Spinal cord (tissue), 10 donors: ENCODE data around the gene PDIA3. TPM values are rescaled to one million over a fixed set of nuclear protein-coding genes. Genes with fewer than 3 reads are reported as not detected.
A peak's percentile ranks its signal among the peaks of the same experiment; 100 is the strongest.
"Not testable (repeated sequence)": the region's sequence is repeated elsewhere in the genome, so short reads cannot be mapped to it uniquely, and the experiment has no call there.

ENCODE experiments used
- DNase-seq, 6 donors: peaks; one replicate each; pipeline versions ENCODE4 v3.0.0 to v3.0.0-alpha.2; 2013 to 2015; ENCODE audit warnings: low spot score in 6 of 6, low read depth in 4 of 6
- H3K27ac ChIP-seq: one replicate; pipeline ENCODE4 v1.5.1; 2013; ENCODE audit warnings: low read depth, low read length, control low read depth
- H3K27me3 ChIP-seq: one replicate; pipeline ENCODE4 v1.6.1; 2013; ENCODE audit warnings: low read length; ENCODE audit not compliant: control insufficient read depth, insufficient read depth
- H3K36me3 ChIP-seq: one replicate; pipeline ENCODE4 v1.6.1; 2013; ENCODE audit warnings: low read length; ENCODE audit not compliant: control insufficient read depth, insufficient read depth
- H3K4me1 ChIP-seq: one replicate; pipeline ENCODE4 v1.6.1; 2013; ENCODE audit warnings: low read length; ENCODE audit not compliant: control insufficient read depth, insufficient read depth
- H3K4me3 ChIP-seq: one replicate; pipeline ENCODE4 v1.5.1; 2013; ENCODE audit warnings: low read depth, low read length, control low read depth
- H3K9me3 ChIP-seq: one replicate; pipeline ENCODE4 v1.6.1; 2013; ENCODE audit warnings: low read length; ENCODE audit not compliant: control insufficient read depth, insufficient read depth
- WGBS: methylation state at CpG from one replicate; pipeline ENCODE4 v1.1.5; 2013; ENCODE audit warnings: missing lambda C conversion rate; ENCODE audit not compliant: insufficient coverage; 5-methylcytosine and 5-hydroxymethylcytosine counted together
- polyA plus RNA-seq, 2 donors: library from polyadenylated mRNA; unstranded; fragments of 120-200 nt; gene quantifications; one replicate each; pipeline ENCODE4 v1.2.1, GENCODE V29; 2013; ENCODE audit not compliant: insufficient read length in 2 of 2
- total RNA-seq, 2 donors: library from RNA; depleted of rRNA in 1 of 2; stranded (reverse); fragments of 120-200 nt in 1 of 2; fragments of >200 nt in 1 of 2; gene quantifications; one replicate each; pipeline versions ENCODE4 v1.2.3 to v1.2.4, GENCODE V29; 2013 to 2014
- donor health status: healthy.

Gene PDIA3
- total and polyA plus RNA-seq, 4 donors, result 120 to 272 (median 221) TPM

DNA sequence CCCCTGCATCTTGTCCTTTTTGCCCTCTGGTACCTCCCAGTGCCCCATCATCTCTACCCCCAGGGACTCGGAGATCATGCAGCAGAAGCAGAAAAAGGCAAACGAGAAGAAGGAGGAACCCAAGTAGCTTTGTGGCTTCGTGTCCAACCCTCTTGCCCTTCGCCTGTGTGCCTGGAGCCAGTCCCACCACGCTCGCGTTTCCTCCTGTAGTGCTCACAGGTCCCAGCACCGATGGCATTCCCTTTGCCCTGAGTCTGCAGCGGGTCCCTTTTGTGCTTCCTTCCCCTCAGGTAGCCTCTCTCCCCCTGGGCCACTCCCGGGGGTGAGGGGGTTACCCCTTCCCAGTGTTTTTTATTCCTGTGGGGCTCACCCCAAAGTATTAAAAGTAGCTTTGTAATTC lies 47.4 kb downstream of the PDIA3 start:
- no peak overlapping the region for H3K27ac ChIP-seq
- DNase-seq, result no peak
- WGBS, result 90% methylated on average over 9 of the region's 10 CpGs
- no peaks in the 10 kb centered on the region for H3K9me3 ChIP-seq
- peaks cover 33% of the 10 kb centered on the region for H3K36me3 ChIP-seq
- H3K4me1 ChIP-seq, result peaks cover 25% of the 10 kb centered on the region
- H3K27me3 ChIP-seq, result no peaks in the 10 kb centered on the region
- H3K4me3 ChIP-seq, result peak overlapping the region; percentile 100

DNA sequence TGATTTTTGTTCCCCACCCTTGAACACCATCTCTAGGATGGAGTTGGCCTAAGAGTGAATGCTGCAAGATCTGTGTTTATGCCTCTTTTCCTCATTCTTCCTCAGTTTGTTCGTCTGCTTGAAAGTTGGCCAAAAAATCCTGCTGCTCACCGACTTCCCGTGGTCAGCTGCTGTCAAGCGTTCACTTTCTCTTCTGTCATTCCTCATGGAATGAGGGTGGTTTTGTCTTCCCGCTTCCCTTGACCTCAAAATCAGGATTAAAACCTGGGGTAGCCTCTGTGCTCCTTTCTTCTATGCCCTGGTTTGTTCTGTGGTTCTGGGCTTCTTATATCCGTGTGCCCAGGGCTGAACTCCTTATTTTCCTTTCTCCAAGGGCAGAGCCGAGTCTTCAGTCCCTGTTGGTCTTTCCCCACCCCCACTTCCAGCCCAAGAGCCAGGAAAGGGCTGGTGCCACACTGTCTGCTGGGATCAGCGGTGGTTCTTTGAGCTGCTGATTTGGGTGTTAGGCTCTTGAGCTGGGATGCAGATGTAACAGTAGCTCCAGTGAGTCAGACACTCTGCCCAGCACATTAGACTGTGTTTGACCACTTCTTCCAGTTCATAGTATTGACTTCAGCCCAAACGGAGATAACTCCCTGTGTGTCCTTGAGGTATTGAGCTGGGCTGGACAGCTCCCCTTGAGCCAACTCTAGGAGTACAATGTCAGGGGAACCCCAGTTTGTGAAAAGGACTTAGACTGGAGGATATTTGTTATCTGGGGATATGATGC lies 48.2 kb downstream of the PDIA3 start:
- Histone ChIP-seq H3K36me3 (peaks cover 40% of the 10 kb centered on the region), H3K4me1 (peaks cover 25% of the 10 kb centered on the region), H3K9me3 (no peaks in the 10 kb centered on the region), H3K27ac (no peak overlapping the region), H3K4me3 (peak overlapping the region; percentile 1), H3K27me3 (no peaks in the 10 kb centered on the region)
- WGBS, result 78% methylated on average over 5 of the region's 9 CpGs
- no peak for DNase-seq

DNA sequence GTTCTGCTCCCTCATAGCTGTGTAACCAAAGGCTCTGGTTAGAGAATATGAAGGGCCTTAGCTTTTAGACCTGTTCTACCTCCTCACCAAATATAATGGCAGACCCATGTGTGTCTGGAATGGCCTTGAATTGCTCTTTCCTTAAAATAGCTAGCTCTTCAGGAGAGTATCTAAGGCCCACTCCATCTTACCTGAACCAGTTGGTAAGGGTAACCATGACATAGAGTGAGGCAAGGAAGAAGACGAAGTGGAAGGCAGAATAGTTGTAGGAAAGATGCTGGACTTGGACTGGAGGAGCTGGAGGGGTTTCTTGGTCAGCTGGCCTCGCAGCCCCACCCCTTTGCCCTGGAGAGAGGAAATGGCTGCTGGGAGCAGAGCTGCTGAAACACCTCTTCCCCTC lies 49.0 kb downstream of the PDIA3 start:
- Histone ChIP-seq H3K36me3 (peaks cover 45% of the 10 kb centered on the region), H3K27ac (no peak overlapping the region), H3K9me3 (no peaks in the 10 kb centered on the region), H3K4me1 (peaks cover 30% of the 10 kb centered on the region), H3K27me3 (no peaks in the 10 kb centered on the region), H3K4me3 (no peak overlapping the region)
- no peak for DNase-seq
- WGBS, result 100% methylated on average over 1 of the region's 2 CpGs

DNA sequence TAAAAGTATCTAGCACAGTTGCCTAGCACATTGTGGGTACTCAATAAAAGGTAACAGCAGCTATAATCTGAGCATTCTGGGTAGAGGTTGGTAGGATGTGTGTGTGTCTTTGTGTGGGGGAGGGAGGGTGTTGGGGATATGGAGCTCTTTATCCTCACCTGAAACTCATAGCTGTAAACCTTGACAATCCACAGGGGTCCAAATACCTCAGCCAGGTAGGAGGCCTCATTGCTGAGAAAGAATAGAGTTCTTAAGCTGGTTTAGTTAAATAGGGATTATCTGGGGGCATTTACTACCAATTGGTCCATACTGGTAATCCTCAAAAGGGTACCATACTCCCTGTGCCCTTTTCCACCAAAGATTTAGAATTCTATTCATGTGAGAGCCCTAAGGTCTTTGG lies 49.8 kb downstream of the PDIA3 start:
- Histone ChIP-seq H3K9me3 (no peaks in the 10 kb centered on the region), H3K4me3 (no peak overlapping the region), H3K27me3 (no peaks in the 10 kb centered on the region), H3K4me1 (peaks cover 32% of the 10 kb centered on the region), H3K36me3 (peaks cover 45% of the 10 kb centered on the region), H3K27ac (no peak overlapping the region)
- DNase-seq, result no peak

DNA sequence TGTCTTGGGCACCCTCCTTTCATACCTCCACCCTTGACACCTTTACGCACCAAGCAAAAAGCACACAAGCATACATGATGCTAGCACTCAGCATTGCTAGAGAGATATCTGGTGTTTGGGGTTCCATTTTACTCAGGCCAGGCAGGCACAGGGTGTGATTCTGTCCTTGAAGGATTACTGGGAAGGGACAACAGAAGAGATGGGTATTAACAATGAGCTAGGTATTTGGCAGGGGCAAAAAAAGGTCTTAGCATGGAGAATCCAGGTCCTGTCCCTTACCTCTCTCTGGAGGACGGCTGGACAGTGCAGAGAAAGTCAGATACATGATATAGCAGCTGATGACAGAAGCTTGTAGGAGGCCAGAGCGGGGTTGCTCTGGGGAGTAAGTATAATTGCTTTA lies 50.3 kb downstream of the PDIA3 start:
- no CpG with 5 or more reads among the region's 3 CpGs for WGBS
- Histone ChIP-seq H3K4me1 (peaks cover 29% of the 10 kb centered on the region), H3K9me3 (no peaks in the 10 kb centered on the region), H3K36me3 (peaks cover 45% of the 10 kb centered on the region), H3K4me3 (no peak overlapping the region), H3K27me3 (no peaks in the 10 kb centered on the region), H3K27ac (no peak overlapping the region)
- no peak for DNase-seq

DNA sequence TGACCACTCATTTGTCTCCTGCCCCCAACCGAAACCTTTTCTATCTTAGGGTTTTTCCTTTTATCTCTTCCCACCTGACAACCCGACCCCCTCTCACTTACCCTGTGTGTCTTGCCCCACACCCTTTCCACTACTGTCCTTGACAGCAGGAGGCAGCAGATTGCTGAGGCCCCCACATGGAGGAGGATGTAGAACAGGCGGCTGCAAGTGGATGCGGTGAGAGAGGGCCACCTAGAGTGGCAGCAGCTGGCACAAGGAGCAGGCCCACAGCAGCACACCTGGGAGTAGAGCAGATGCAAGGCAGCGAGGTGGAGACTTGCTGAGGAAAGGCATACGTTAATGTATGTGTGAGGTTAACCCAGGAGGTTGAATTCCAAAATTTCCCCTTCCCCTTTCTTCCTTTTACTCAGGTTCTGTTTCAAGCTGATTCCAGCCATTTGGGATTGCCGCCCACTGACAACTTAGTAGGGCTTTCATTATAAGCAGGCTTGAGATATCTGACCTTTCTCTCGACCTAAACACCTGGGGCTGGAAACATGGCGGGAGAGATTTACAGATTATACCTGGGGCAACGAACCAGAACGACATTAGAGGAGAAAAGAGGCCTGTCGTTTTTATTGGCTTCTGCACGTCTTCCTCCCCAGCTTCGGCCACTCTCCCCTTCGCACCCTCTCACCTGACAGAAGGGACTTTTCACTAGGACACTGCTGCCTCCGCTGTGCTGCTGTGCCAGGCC lies 53.1 kb downstream of the PDIA3 start:
- Histone ChIP-seq H3K27ac (peak overlapping the region; percentile 94), H3K4me1 (peaks cover 14% of the 10 kb centered on the region), H3K36me3 (peaks cover 50% of the 10 kb centered on the region), H3K4me3 (no peak overlapping the region), H3K27me3 (no peaks in the 10 kb centered on the region), H3K9me3 (no peaks in the 10 kb centered on the region)
- WGBS, result 93% methylated on average over 13 of the region's 16 CpGs
- no peak for DNase-seq

DNA sequence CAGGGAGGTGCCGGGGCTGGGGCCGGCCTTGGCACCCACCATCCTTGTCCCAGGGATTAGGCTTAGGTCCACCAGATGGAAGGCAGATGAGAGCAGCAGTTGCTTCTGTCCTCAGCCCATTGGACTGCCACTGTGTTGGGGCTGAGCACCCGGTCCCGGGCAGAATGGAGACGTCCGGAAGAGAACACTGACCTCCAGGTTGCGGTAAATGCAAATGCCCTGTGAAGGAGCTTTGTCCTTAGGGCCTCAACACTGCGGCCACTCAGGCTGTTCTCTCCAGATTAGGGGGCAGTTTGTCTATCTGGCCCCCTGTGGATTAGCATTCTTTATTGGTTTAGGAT lies 53.7 kb downstream of the PDIA3 start, which contains the start of gene SERINC4:
TSS of gene SERINC4 (minus strand) at position 276 of the 341 bp plus-strand sequence. CDS start at position 42, 234 bp downstream.
- Histone ChIP-seq H3K27me3 (no peaks in the 10 kb centered on the region), H3K9me3 (no peaks in the 10 kb centered on the region), H3K4me3 (peak within 1 kb of the TSS; percentile 67), H3K4me1 (peaks cover 9% of the 10 kb centered on the region), H3K36me3 (peaks cover 45% of the 10 kb centered on the region), H3K27ac (peak within 1 kb of the TSS; percentile 94)
- no peak for DNase-seq
- 93% methylated on average over 8 of the region's 8 CpGs for WGBS

DNA sequence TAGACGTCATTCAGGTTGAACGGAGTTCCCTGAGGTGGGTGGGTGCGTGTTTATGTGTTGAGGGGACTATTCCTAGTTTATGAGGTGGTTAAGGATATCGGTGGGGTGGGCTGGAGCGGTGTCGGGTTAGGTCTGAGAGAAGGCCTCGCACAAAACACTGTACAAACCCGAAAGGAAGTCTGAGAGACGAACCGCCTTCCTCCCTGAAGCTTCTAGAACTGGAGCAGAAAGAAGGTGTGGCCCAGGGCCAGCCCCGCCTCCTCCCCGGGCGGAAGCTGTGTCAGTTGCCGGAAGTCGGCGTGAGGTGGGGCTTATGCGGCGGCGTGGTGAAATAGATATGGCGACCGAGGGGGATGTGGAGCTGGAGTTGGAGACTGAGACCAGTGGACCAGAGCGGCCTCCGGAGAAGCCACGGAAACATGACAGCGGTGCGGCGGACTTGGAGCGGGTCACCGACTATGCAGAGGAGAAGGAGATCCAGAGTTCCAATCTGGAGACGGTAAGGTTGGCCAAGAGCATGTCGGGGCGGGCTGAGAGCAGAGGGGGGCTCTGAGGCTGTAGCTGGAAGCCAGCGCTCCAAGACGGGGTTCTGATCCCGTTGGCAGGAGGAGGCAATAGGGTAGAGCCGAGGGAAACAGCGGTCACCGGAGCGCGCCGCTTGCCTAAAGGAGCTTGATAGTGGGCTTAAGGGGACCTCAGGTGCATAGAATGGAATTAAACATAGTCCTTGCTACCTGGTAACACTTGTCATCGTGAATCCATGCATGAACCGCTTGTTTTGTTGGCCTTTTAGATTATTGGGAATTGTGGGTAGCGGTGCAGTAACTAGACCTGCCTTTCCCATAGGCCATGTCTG lies 54.3 kb downstream of the PDIA3 start, which contains the start of gene HYPK:
TSS of gene HYPK (plus strand) at position 314 of the 856 bp plus-strand sequence. CDS start at position 338, 24 bp downstream.
- no peaks in the 10 kb centered on the region for H3K9me3 ChIP-seq

DNA sequence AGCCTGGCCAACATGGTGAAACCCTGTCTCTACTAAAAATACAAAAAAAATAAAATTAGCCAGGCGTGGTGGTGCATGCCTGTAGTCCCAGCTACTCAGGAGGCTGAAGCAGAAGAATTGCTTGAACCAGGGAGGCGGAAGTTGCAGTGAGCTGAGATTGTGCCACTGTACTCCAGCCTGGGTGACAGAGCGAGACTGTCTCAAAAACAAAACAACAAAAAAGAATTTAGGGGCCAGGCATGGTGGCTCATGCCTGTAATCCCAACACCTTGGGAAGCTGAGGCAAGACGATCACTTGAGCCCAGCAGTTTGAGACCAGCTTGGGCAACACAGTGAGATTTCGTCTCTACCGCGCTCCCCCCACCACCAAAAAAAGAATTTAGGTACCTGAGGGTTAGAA lies 56.4 kb downstream of the PDIA3 start:
- 95% methylated on average over 4 of the region's 7 CpGs for WGBS

More for the DNA sequence above, 54.3 kb downstream of the PDIA3 start, which contains the start of gene HYPK:
- WGBS, result 6% methylated on average over 43 of the region's 44 CpGs
- Histone ChIP-seq H3K4me1 (peaks cover 8% of the 10 kb centered on the region), H3K27ac (peak within 1 kb of the TSS; percentile 94), H3K4me3 (peak within 1 kb of the TSS; percentile 67), H3K27me3 (no peaks in the 10 kb centered on the region), H3K36me3 (peaks cover 40% of the 10 kb centered on the region)
- peak; percentile 81 to 98 (median 86) for DNase-seq

More for the DNA sequence above, 56.4 kb downstream of the PDIA3 start:
- not testable (repeated sequence) for H3K4me1 ChIP-seq, H3K27ac ChIP-seq, H3K27me3 ChIP-seq, DNase-seq, H3K4me3 ChIP-seq, H3K9me3 ChIP-seq
- peaks cover 50% of the 10 kb centered on the region for H3K36me3 ChIP-seq
